PC-9 (cell line): ENCODE data around the gene SLC1A2. TPM values are rescaled to one million over a fixed set of nuclear protein-coding genes. Genes with fewer than 3 reads are reported as not detected.

Source experiments
- BruUV-seq: library from RNA; stranded (reverse); fragments of 400-500 nt; replicated peaks from 2 replicates; lab custom pipeline; 2021; lab: Mats Ljungman, UMichigan
- CTCF ChIA-PET: fragments of 300-600 bp; sonication (Branson Sonifier 250); formaldehyde crosslinking; loops from one replicate; lab custom pipeline; 2022; ENCODE audit warnings: antibody characterized with exemption; lab: Charles Lee
- POLR2A ChIA-PET: fragments of 300-600 bp; sonication (Branson Sonifier 250); formaldehyde crosslinking; loops from one replicate; lab custom pipeline; 2022; ENCODE audit warnings: antibody characterized with exemption; ENCODE audit not compliant: unreplicated experiment; lab: Charles Lee
- DNase-seq, 2 experiments: peaks; one replicate each; pipeline versions ENCODE4 v3.0.0 to v3.0.0-alpha.2; 2015 to 2022; ENCODE audit warnings: mixed read lengths in 1 of 2
- H2AFZ ChIP-seq: fragments of 200-600 bp; sonication (generic); 2 replicates; pipeline ENCODE4 v1.8.1; 2017; ENCODE audit warnings: antibody characterized with exemption
- H3F3A ChIP-seq: fragments of 200-600 bp; sonication (generic); 2 replicates; pipeline ENCODE4 v1.8.1; 2017; ENCODE audit warnings: antibody characterized with exemption, mild to moderate bottlenecking, low read depth; ENCODE audit not compliant: insufficient read depth
- H3K27ac ChIP-seq: fragments of 200-600 bp; sonication (generic); 2 replicates; pipeline ENCODE4 v1.6.1; 2016; ENCODE audit warnings: mixed run types
- H3K27me3 ChIP-seq: fragments of 200-600 bp; sonication (generic); 2 replicates; pipeline ENCODE4 v1.6.1; 2016; ENCODE audit warnings: low read depth, mixed run types; ENCODE audit not compliant: insufficient read depth
- H3K36me3 ChIP-seq: fragments of 200-600 bp; sonication (generic); 2 replicates; pipeline ENCODE4 v1.6.1; 2016; ENCODE audit warnings: low read depth, mixed run types
- H3K4me1 ChIP-seq: fragments of 200-600 bp; sonication (generic); replicated peaks from 2 replicates; pipeline ENCODE4 v1.6.1; 2016; ENCODE audit warnings: mixed run types; ENCODE audit not compliant: insufficient read depth
- H3K4me2 ChIP-seq: fragments of 200-600 bp; sonication (generic); 2 replicates; pipeline ENCODE4 v1.6.1; 2017; ENCODE audit warnings: mixed run types
- H3K4me3 ChIP-seq: fragments of 200-600 bp; sonication (generic); 2 replicates; pipeline ENCODE4 v1.6.1; 2016; ENCODE audit warnings: mixed run types
- H3K79me2 ChIP-seq: fragments of 200-600 bp; sonication (generic); 2 replicates; pipeline ENCODE4 v1.6.1; 2017; ENCODE audit warnings: low read depth, mixed run types
- H3K9me2 ChIP-seq: fragments of 200-600 bp; sonication (generic); 2 replicates; pipeline ENCODE4 v1.8.1; 2017; ENCODE audit warnings: mild to moderate bottlenecking; ENCODE audit not compliant: insufficient read depth
- H3K9me3 ChIP-seq: fragments of 200-600 bp; sonication (generic); 2 replicates; pipeline ENCODE4 v1.8.1; 2016; ENCODE audit warnings: low read depth; ENCODE audit not compliant: insufficient read depth
- H4K20me1 ChIP-seq: fragments of 200-600 bp; sonication (generic); 2 replicates; pipeline ENCODE4 v1.8.1; 2017; ENCODE audit not compliant: insufficient read depth
- CTCF ChIP-seq: fragments of 200-600 bp; sonication (generic); conservative IDR thresholded peaks from 2 replicates; pipeline ENCODE4 v1.6.1; 2017; ENCODE audit warnings: mixed run types, antibody characterized with exemption, mild to moderate bottlenecking, moderate library complexity
- EZH2 ChIP-seq: fragments of 200-600 bp; sonication (generic); IDR thresholded peaks from 2 replicates; pipeline ENCODE4 v1.8.0; 2017; ENCODE audit warnings: antibody characterized with exemption, low read depth
- intact Hi-C: fragments of 100-400 bp; cut with micrococcal nuclease; formaldehyde crosslinking; loops from one replicate; pipeline ENCODE4 v1.10.0; 2022; ENCODE audit not compliant: unreplicated experiment
- total RNA-seq: library from RNA; stranded (reverse); gene quantifications from 2 replicates; pipeline ENCODE4 v1.2.3, GENCODE V29; 2021

SLC1A2 gene
- total RNA-seq, 1 experiment from 2014 or later: 0.09 TPM

GRCh38 chr11:35352077-35352888 lies 67.1 kb downstream of the SLC1A2 start:
- TF ChIP-seq EZH2 (no peak), CTCF (no peak)
- no peaks in the 10 kb centered on the region for H3K9me2 ChIP-seq
- DNase-seq: peak in 1 of 2 experiments; percentile 54
- H3K79me2 ChIP-seq: no peaks in the 10 kb centered on the region
- H3K4me2 ChIP-seq: no peak overlapping the region
- H3K4me3 ChIP-seq: no peak overlapping the region
- intact Hi-C loops: no loop called here
- no peak overlapping the region for H2AFZ ChIP-seq
- no peaks in the 10 kb centered on the region for H4K20me1 ChIP-seq
- H3F3A ChIP-seq: peaks cover 3% of the 10 kb centered on the region; the same call in 1 of the 2 replicates
- H3K27ac ChIP-seq: no peak overlapping the region
- H3K4me1 ChIP-seq: 0 out of 2 replicates have a peak, but pooled peaks cover 9% of the 10 kb centered on the region
- H3K9me3 ChIP-seq: no peaks in the 10 kb centered on the region; the same call in none of the 2 replicates
- BruUV-seq: no TSS peak
- POLR2A ChIA-PET: interaction anchor here (0.6 kb wide), 2 partner anchors 11 to 30 kb away, joined by 3 to 4 read pairs; no protein-coding TSS in a partner anchor
- H3K27me3 ChIP-seq: no peaks in the 10 kb centered on the region
- CTCF ChIA-PET: no interaction called here
- H3K36me3 ChIP-seq: no peaks in the 10 kb centered on the region

GRCh38 chr11:35349897-35350296 lies 69.5 kb downstream of the SLC1A2 start:
- Histone ChIP-seq H3K9me3 (no peaks in the 10 kb centered on the region), H3K9me2 (no peaks in the 10 kb centered on the region), H3K4me1 (0 out of 2 replicates have a peak, but pooled peaks cover 9% of the 10 kb centered on the region), H3K4me3 (no peak overlapping the region), H3F3A (peaks cover 3% of the 10 kb centered on the region), H3K27ac (no peak overlapping the region), H2AFZ (no peak overlapping the region), H4K20me1 (no peaks in the 10 kb centered on the region), H3K79me2 (no peaks in the 10 kb centered on the region), H3K4me2 (no peak overlapping the region), H3K36me3 (no peaks in the 10 kb centered on the region), H3K27me3 (no peaks in the 10 kb centered on the region)
- TF ChIP-seq CTCF (no peak), EZH2 (no peak)
- POLR2A ChIA-PET: interaction anchor here (0.6 kb wide), 1 partner anchor 1143 kb away, joined by 5 read pairs; no protein-coding TSS in a partner anchor
- intact Hi-C loops: no loop called here
- no peak for DNase-seq
- BruUV-seq: no TSS peak
- CTCF ChIA-PET: no interaction called here

GRCh38 chr11:35348898-35349687 lies 70.3 kb downstream of the SLC1A2 start:
- TF ChIP-seq CTCF (no peak), EZH2 (no peak)
- H3F3A ChIP-seq: peaks cover 3% of the 10 kb centered on the region
- no peak for DNase-seq
- no peaks in the 10 kb centered on the region for H3K9me2 ChIP-seq
- no peak overlapping the region for H3K27ac ChIP-seq
- H4K20me1 ChIP-seq: no peaks in the 10 kb centered on the region
- CTCF ChIA-PET: no interaction called here
- H3K4me2 ChIP-seq: no peak overlapping the region
- POLR2A ChIA-PET: no interaction called here
- H3K79me2 ChIP-seq: no peaks in the 10 kb centered on the region
- intact Hi-C loops: no loop called here
- no peak overlapping the region for H3K4me3 ChIP-seq
- H3K36me3 ChIP-seq: no peaks in the 10 kb centered on the region
- H3K27me3 ChIP-seq: no peaks in the 10 kb centered on the region
- no peak overlapping the region for H2AFZ ChIP-seq
- H3K4me1 ChIP-seq: 0 out of 2 replicates have a peak, but pooled peaks cover 9% of the 10 kb centered on the region
- H3K9me3 ChIP-seq: no peaks in the 10 kb centered on the region
- no TSS peak for BruUV-seq
